Tibial nerve (tissue), 3 donors: Measurements from ENCODE around the gene GMDS.

Source experiments
- POLR2A ChIP-seq, 2 donors: fragments of 450-650 bp; IDR thresholded peaks; one replicate each; pipeline ENCODE4 v1.6.1; 2017; ENCODE audit warnings: antibody characterized with exemption in 2 of 2, mild to moderate bottlenecking in 2 of 2, moderate library complexity in 2 of 2
- TF ChIP-seq, protein P1 (sequence below), 5 experiments: fragments of 200-600 bp in 3 of 5; fragments of 450-650 bp in 2 of 5; sonication (generic) in 3 of 5; IDR thresholded peaks; one replicate each; pipeline ENCODE4 v1.5.1; 2016 to 2019; ENCODE audit warnings: antibody characterized with exemption in 5 of 5, mild to moderate bottlenecking in 3 of 5, moderate library complexity in 2 of 5

DNA sequence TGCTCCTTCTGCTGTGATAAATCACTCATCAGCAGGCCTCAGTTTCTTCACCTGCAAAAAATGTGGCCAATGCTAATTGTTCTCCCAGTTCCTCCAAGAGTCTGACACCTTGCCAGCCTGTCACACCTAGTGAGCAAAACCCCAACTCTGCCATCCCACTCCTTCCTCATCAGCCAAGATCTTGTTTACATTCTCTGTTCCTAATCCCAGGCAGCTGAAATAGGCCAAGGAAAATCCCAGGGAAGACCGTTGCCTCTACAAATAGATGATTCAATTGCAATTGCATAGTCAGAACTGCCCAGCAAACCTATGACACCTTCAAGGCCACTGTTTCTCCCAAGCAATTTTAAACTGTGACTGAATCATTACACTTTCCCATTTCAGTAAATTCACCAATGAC lies 78.7 kb downstream of the GMDS start:
- TF ChIP-seq, protein P1, sequence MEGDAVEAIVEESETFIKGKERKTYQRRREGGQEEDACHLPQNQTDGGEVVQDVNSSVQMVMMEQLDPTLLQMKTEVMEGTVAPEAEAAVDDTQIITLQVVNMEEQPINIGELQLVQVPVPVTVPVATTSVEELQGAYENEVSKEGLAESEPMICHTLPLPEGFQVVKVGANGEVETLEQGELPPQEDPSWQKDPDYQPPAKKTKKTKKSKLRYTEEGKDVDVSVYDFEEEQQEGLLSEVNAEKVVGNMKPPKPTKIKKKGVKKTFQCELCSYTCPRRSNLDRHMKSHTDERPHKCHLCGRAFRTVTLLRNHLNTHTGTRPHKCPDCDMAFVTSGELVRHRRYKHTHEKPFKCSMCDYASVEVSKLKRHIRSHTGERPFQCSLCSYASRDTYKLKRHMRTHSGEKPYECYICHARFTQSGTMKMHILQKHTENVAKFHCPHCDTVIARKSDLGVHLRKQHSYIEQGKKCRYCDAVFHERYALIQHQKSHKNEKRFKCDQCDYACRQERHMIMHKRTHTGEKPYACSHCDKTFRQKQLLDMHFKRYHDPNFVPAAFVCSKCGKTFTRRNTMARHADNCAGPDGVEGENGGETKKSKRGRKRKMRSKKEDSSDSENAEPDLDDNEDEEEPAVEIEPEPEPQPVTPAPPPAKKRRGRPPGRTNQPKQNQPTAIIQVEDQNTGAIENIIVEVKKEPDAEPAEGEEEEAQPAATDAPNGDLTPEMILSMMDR (IDR thresholded peaks at IDR 0.05), result no peak
- TF ChIP-seq POLR2A (IDR thresholded peaks at IDR 0.05), result no peak
